GM12878 (cell line): Measurements from ENCODE around the gene COL19A1. TPM values are rescaled to one million over a fixed set of nuclear protein-coding genes. Genes with fewer than 3 reads are reported as not detected.

Experiments
- ATAC-seq: fragments of 200-7000 bp; cut with Tn5 transposase; 3 replicates; pipeline ENCODE4 v1.9.1; 2020; ENCODE audit warnings: mild to moderate bottlenecking, moderate library complexity
- BruUV-seq: library from RNA; stranded (reverse); fragments of 400-500 nt; replicated peaks from 2 replicates; lab custom pipeline; 2021; lab: Mats Ljungman, UMichigan
- CTCF ChIA-PET: fragments of 300-600 bp; sonication (Branson Sonifier 250); formaldehyde crosslinking; extraction: SDS; loops from one replicate; lab custom pipeline; 2021; ENCODE audit warnings: inconsistent platforms; lab: Yijun Ruan, JAX
- POLR2A ChIA-PET: fragments of 350-600 bp; formaldehyde crosslinking; extraction: SDS; loops from one replicate; lab custom pipeline; 2021; ENCODE audit warnings: inconsistent platforms; lab: Charles Lee
- RAD21 ChIA-PET: fragments of 300-600 bp; sonication (Branson Sonifier 250); formaldehyde crosslinking; loops from one replicate; lab custom pipeline; 2023; ENCODE audit warnings: antibody characterized with exemption; ENCODE audit not compliant: unreplicated experiment; lab: Charles Lee
- SMC1A ChIA-PET: fragments of 300-600 bp; sonication (Branson Sonifier 250); formaldehyde crosslinking; loops from one replicate; lab custom pipeline; 2023; ENCODE audit not compliant: unreplicated experiment, uncharacterized antibody; lab: Charles Lee
- DNase-seq: peaks from one replicate; pipeline ENCODE4 v3.0.0-alpha.2; 2011; ENCODE audit warnings: low read depth, low spot score
- FAIRE-seq: peaks from 3 replicates; lab custom pipeline; 2011; peaks lifted over from hg19 to GRCh38; lab: Jason Lieb, UNC
- H2AFZ ChIP-seq: 2 replicates; pipeline ENCODE4 v1.6.0; 2011; ENCODE audit warnings: low read depth, low read length, control low read depth; ENCODE audit not compliant: control insufficient read depth
- H3K27ac ChIP-seq: 2 replicates; pipeline ENCODE4 v1.5.1; 2011; ENCODE audit warnings: control low read depth; ENCODE audit not compliant: control insufficient read depth, insufficient read depth
- H3K27me3 ChIP-seq, 2 experiments: replicated peaks in 1 of 2; 2 replicates each; pipeline versions ENCODE4 v1.6.0 to v1.6.1; 2011; ENCODE audit warnings: low read length in 1 of 2; ENCODE audit not compliant: control insufficient read depth in 2 of 2, insufficient read depth in 2 of 2
- H3K36me3 ChIP-seq, 2 experiments: 2 replicates each; pipeline ENCODE4 v1.5.1; 2011; ENCODE audit warnings: low read length in 1 of 2; ENCODE audit not compliant: control insufficient read depth in 2 of 2, insufficient read depth in 2 of 2
- H3K4me1 ChIP-seq: 2 replicates; pipeline ENCODE4 v1.6.1; 2011; ENCODE audit warnings: mild to moderate bottlenecking, low read length, moderate library complexity, mixed read lengths; ENCODE audit not compliant: control insufficient read depth, insufficient read depth
- H3K4me2 ChIP-seq: 2 replicates; pipeline ENCODE4 v1.6.0; 2011; ENCODE audit warnings: control low read depth; ENCODE audit not compliant: control insufficient read depth, insufficient read depth
- H3K4me3 ChIP-seq: fragments of 200-600 bp; sonication (generic); 2 replicates; pipeline ENCODE4 v1.5.1; 2016
- H3K79me2 ChIP-seq: 2 replicates; pipeline ENCODE4 v1.6.0; 2011; ENCODE audit warnings: low read length; ENCODE audit not compliant: control insufficient read depth, insufficient read depth
- H3K9ac ChIP-seq: 2 replicates; pipeline ENCODE4 v1.8.0; 2011; ENCODE audit warnings: low read length, control low read depth, mixed read lengths; ENCODE audit not compliant: control insufficient read depth, insufficient read depth
- H3K9me3 ChIP-seq: replicated peaks from 3 replicates; pipeline ENCODE4 v1.5.1; 2011; ENCODE audit warnings: mild to moderate bottlenecking, low read length; ENCODE audit not compliant: control insufficient read depth, insufficient read depth
- H4K20me1 ChIP-seq: 2 replicates; pipeline ENCODE4 v1.6.0; 2011; ENCODE audit not compliant: control insufficient read depth, insufficient read depth
- BACH1 ChIP-seq: fragments of 450-650 bp; IDR thresholded peaks from 2 replicates; pipeline ENCODE4 v1.6.1; 2017; ENCODE audit warnings: mild to moderate bottlenecking, borderline replicate concordance
- BCL11A ChIP-seq: IDR thresholded peaks from 2 replicates; pipeline ENCODE4 v1.6.1; 2011; ENCODE audit warnings: low read depth, low read length
- BCL3 ChIP-seq: IDR thresholded peaks from 2 replicates; pipeline ENCODE4 v1.6.1; 2011; ENCODE audit warnings: borderline replicate concordance, low read depth, mild to moderate bottlenecking, moderate library complexity, low read length; ENCODE audit not compliant: insufficient read depth, poor library complexity, severe bottlenecking
- BRCA1 ChIP-seq: IDR thresholded peaks from 2 replicates; pipeline ENCODE4 v1.6.1; 2011; ENCODE audit warnings: low read depth, low read length, improper control_type of control experiment
- CHD2 ChIP-seq: IDR thresholded peaks from 2 replicates; pipeline ENCODE4 v1.6.1; 2011; ENCODE audit warnings: low read depth, low read length, improper control_type of control experiment, borderline replicate concordance
- IKZF1 ChIP-seq: fragments of 450-650 bp; conservative IDR thresholded peaks from 2 replicates; pipeline ENCODE4 v1.6.1; 2017; ENCODE audit warnings: antibody characterized with exemption, mild to moderate bottlenecking
- IRF4 ChIP-seq: IDR thresholded peaks from 2 replicates; pipeline ENCODE4 v1.6.1; 2011; ENCODE audit warnings: low read depth, low read length
- IRF5 ChIP-seq: fragments of 450-650 bp; IDR thresholded peaks from 2 replicates; pipeline ENCODE4 v1.6.1; 2017; ENCODE audit warnings: borderline replicate concordance
- MEF2B ChIP-seq: fragments of 450-650 bp; IDR thresholded peaks from 2 replicates; pipeline ENCODE4 v1.6.1; 2018; ENCODE audit warnings: mild to moderate bottlenecking, moderate library complexity; ENCODE audit not compliant: partially characterized antibody, poor library complexity, severe bottlenecking
- NKRF ChIP-seq: fragments of 450-650 bp; conservative IDR thresholded peaks from 2 replicates; pipeline ENCODE4 v1.6.1; 2017; ENCODE audit warnings: mild to moderate bottlenecking, moderate library complexity
- POLR2A ChIP-seq: IDR thresholded peaks from 2 replicates; pipeline ENCODE4 v1.6.1; 2011; ENCODE audit warnings: low read depth, mild to moderate bottlenecking, low read length
- SREBF1 ChIP-seq: IDR thresholded peaks from 2 replicates; pipeline ENCODE4 v1.6.1; 2012; ENCODE audit warnings: mild to moderate bottlenecking, low read length
- TCF12 ChIP-seq: IDR thresholded peaks from 2 replicates; pipeline ENCODE4 v1.6.1; 2011; ENCODE audit warnings: low read depth, mild to moderate bottlenecking, low read length
- WGBS: methylation state at CpG from one replicate; pipeline ENCODE4 v1.1.6; 2016; ENCODE audit warnings: low lambda C conversion rate; ENCODE audit not compliant: insufficient replicate concordance, insufficient coverage; ENCODE audit errors: missing lambda C conversion rate; 5-methylcytosine and 5-hydroxymethylcytosine counted together
- in situ Hi-C: fragments of 300-500 bp; cut with MboI; formaldehyde crosslinking; loops from 9 replicates; pipeline ENCODE4 v1.14.3; 2018; ENCODE audit warnings: mixed read lengths
- intact Hi-C: fragments of 100-400 bp; cut with micrococcal nuclease; formaldehyde crosslinking; loops from one replicate; pipeline ENCODE4 v1.14.2; 2022; ENCODE audit not compliant: unreplicated experiment
- polyA plus RNA-seq, 11 experiments: library from polyadenylated mRNA; depleted of rRNA in 4 of 11; unstranded in 6 of 11; stranded (reverse) in 5 of 11; fragments of >200 nt; fragmentation: Nextera tagmentation in 4 of 11; fragmentation: Illumina TruSeq in 1 of 11; extraction: Ambion mirVana in 4 of 11; extraction: Trizol in 1 of 11; gene quantifications; 1 replicate in 1 of 11; 2 replicates in 10 of 11; pipeline versions ENCODE4 v1.2.1 to v1.2.3, GENCODE V29; 2011 to 2016; ENCODE audit warnings: inconsistent platforms in 2 of 11, missing spikeins in 2 of 11, low read depth in 1 of 11
- total RNA-seq, 4 experiments: library from RNA; depleted of rRNA in 3 of 4; stranded (reverse); fragments of >200 nt in 3 of 4; fragmentation: Illumina TruSeq in 1 of 4; extraction: Trizol in 1 of 4; gene quantifications; 2 replicates each; pipeline versions ENCODE4 v1.2.1 to v1.2.3, GENCODE V29; 2013 to 2021

The COL19A1 gene
- total and polyA plus RNA-seq, 10 of the 15 experiments (the other 5 are each of a cell fraction or from before 2014, with no cell fraction given), result 1.1 to 13.5 (median 4.1) TPM

- H3K9ac ChIP-seq, result no peak overlapping the region
- no peaks in the 10 kb centered on the region for H3K79me2 ChIP-seq
- intact Hi-C loops, result no loop called here
- in situ Hi-C loops, result no loop called here
- H3K4me2 ChIP-seq, result no peak overlapping the region
- no peak for DNase-seq
- no peak overlapping the region for H3K27ac ChIP-seq
- ChIA-PET POLR2A (no interaction called here), RAD21 (no interaction called here), SMC1A (interaction anchor here (1.3 kb wide), 2 partner anchors 13 to 20 kb away, joined by 4 to 5 read pairs; no protein-coding TSS in a partner anchor)
- no peak overlapping the region for H2AFZ ChIP-seq
- TF ChIP-seq BACH1 (no peak), IRF5 (no peak), BCL3 (no peak), CHD2 (no peak), POLR2A (no peak), IRF4 (no peak), TCF12 (no peak), MEF2B (no peak), NKRF (no peak), IKZF1 (no peak), SREBF1 (no peak), BCL11A (no peak), BRCA1 (no peak)
- TF ChIP-seq, all 136 proteins: peak for 0
- Histone ChIP-seq H3K4me3 (no peak overlapping the region), H4K20me1 (no peaks in the 10 kb centered on the region), H3K9me3 (no peaks in the 10 kb centered on the region), H3K27me3 (no peaks in the 10 kb centered on the region), H3K36me3 (peaks cover 1 to 3% of the 10 kb centered on the region in 2 experiments), H3K4me1 (no peaks in the 10 kb centered on the region)
- FAIRE-seq, result no peak
- WGBS, result 59% methylated on average over 3 of the region's 3 CpGs
- ATAC-seq, result no peak
- no TSS peak for BruUV-seq
- CTCF ChIA-PET, result interaction anchor here (0.6 to 1.7 kb wide), 3 partner anchors 20 to 138 kb away, joined by 3 read pairs; no protein-coding TSS in a partner anchor
These were observed 107.4 kb downstream of the COL19A1 start for GRCh38 chr6:69973763-69974162.
